Measurements from ENCODE around the gene CDKN1C.
"Not testable (repeated sequence)": the region's sequence is repeated elsewhere in the genome, so short reads cannot be mapped to it uniquely, and the experiment has no call there.

Gene CDKN1C

DNA sequence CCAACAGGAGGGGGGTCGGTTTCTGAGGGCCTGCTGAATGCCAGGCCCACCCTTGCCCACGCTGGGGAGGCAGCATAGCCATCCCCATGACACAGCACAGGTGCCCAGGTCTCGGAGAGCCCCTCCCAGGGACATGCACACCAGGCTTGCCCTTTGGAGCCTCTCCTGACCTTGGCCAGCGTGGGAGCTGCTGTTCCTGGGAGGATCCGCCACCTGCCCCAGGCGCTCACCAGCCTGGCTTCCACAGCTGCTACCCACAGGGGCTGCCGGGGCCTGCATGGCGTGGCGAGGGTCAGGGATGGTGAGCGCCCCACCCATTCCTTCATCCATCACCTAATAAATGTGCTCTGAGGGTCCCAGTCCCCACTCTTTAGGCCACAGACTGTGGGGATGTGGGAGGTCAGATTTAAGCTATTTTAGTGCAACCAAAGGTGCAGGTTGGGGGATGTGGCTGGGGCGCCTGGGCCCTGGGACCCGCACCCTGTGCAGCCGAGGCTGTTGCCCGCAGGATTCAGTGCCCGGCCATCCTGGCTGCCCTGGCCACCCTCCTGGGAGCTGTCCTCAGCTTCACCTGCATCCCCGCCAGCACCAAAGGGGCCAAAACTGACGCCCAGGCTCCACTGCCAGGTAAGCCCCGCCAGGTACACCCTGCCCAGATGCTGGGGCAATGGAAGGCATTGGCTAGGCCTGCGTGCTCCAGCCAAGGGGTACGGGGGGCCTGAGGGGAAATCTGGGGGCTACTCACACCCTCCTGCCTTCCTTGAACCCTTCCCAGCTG is 30.7 kb upstream of the CDKN1C start:
- Mint-ChIP-seq H3K4me3 (no peak overlapping the region), H3K27me3 (no peaks in the 10 kb centered on the region), H3K36me3 (ENCODE audit: low read depth) (no peaks in the 10 kb centered on the region), H3K27ac (no peak overlapping the region), H3K9me3 (no peaks in the 10 kb centered on the region), H3K4me1 (peaks cover 8% of the 10 kb centered on the region)
- ATAC-seq (no peak), DNase-seq (no peak)

DNA sequence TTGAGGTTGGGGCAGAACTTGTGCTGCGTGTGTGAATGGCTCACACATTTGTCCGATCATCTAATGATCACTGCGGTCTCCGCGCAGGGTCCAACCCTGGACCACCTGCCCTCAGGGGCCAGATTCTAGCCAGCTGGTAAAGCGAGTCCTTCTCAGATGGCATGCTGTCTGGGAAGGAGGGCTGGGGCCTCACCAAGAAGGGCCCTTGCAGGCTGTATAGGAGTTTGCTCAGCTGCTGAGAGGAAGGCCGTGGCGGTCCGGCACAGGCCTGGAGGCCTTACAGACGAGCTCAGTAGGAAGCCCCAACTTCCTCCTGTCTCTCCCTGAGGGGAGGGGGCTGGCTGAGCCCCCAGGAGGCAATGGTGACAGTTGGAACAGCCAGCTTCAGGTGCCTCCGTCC is 29.9 kb upstream of the CDKN1C start:
- H3K4me1 Mint-ChIP-seq = peaks cover 8% of the 10 kb centered on the region
- no peaks in the 10 kb centered on the region for H3K9me3 Mint-ChIP-seq
- ATAC-seq (no peak), DNase-seq (no peak)
- no peak overlapping the region for H3K27ac Mint-ChIP-seq
- no peaks in the 10 kb centered on the region for H3K27me3 Mint-ChIP-seq
- H3K36me3 Mint-ChIP-seq (ENCODE audit: low read depth) = no peaks in the 10 kb centered on the region
- H3K4me3 Mint-ChIP-seq = no peak overlapping the region

- no peaks in the 10 kb centered on the region for H3K36me3 Mint-ChIP-seq (ENCODE audit: low read depth)
- no peak for DNase-seq
- H3K9me3 Mint-ChIP-seq = no peaks in the 10 kb centered on the region
- ATAC-seq = no peak
- no peaks in the 10 kb centered on the region for H3K27me3 Mint-ChIP-seq
- no peak overlapping the region for H3K27ac Mint-ChIP-seq
- H3K4me1 Mint-ChIP-seq = peaks cover 8% of the 10 kb centered on the region
- H3K4me3 Mint-ChIP-seq = no peak overlapping the region
Observed at GRCh38 chr11:2914455-2915195, 29.1 kb upstream of the CDKN1C start.

GRCh38 chr11:2913776-2914175 is 28.2 kb upstream of the CDKN1C start:
- no peak overlapping the region for H3K27ac Mint-ChIP-seq
- DNase-seq (no peak), ATAC-seq (no peak)
- no peaks in the 10 kb centered on the region for H3K9me3 Mint-ChIP-seq
- H3K4me1 Mint-ChIP-seq = peaks cover 8% of the 10 kb centered on the region
- no peaks in the 10 kb centered on the region for H3K36me3 Mint-ChIP-seq (ENCODE audit: low read depth)
- H3K27me3 Mint-ChIP-seq = no peaks in the 10 kb centered on the region
- no peak overlapping the region for H3K4me3 Mint-ChIP-seq

DNA sequence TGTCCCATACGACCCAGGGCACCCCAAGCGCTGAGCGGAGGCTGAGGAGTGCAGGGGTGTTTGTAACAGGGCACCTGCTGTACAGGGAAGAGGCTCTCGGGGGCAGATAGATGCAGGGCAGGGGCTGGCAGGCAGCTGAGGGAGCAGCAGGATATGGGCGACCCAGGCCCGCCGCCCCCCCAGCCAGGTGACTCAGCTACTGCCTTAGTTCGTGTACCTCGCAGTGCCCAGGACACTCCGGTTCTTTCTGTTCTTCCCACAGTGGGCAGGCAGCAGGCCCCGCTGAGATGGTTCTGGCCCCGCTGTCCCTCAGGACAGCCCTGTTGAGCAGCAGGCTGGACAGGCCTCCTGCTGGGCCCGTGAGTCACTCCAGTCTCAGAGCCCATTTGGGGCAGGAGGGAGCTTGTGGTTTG is 27.4 kb upstream of the CDKN1C start:
- H3K4me3 Mint-ChIP-seq = no peak overlapping the region

DNA sequence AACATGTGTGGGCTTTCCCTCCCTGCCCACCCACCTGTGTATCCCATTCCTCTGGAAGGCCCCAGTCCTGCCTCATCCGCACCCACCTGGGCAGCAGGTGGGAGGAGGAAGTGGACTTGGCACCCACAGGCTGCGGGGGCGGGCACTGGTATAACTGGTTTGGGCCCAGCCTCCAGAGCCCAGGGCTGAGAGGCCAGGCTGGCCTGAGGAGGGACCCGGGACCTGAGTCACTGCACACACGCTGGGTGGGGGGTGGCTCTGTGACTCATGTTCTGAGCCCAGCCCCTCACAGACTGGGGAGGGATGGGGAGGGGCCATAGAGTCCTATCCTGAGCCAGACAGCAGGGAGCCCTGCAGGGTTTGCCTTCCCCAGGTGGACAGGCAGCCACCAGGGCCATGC is 26.9 kb upstream of the CDKN1C start:
- Mint-ChIP-seq H3K4me3 (no peak overlapping the region), H3K4me1 (peaks cover 8% of the 10 kb centered on the region), H3K36me3 (ENCODE audit: low read depth) (no peaks in the 10 kb centered on the region), H3K27ac (no peak overlapping the region), H3K9me3 (no peaks in the 10 kb centered on the region), H3K27me3 (no peaks in the 10 kb centered on the region)
- ATAC-seq (peak; percentile 43), DNase-seq (no peak)

More for the DNA sequence above, 27.4 kb upstream of the CDKN1C start:
- Mint-ChIP-seq H3K9me3 (no peaks in the 10 kb centered on the region), H3K4me1 (peaks cover 8% of the 10 kb centered on the region), H3K27ac (no peak overlapping the region), H3K27me3 (no peaks in the 10 kb centered on the region), H3K36me3 (ENCODE audit: low read depth) (no peaks in the 10 kb centered on the region)
- DNase-seq (no peak), ATAC-seq (no peak)

- Mint-ChIP-seq H3K27me3 (no peaks in the 10 kb centered on the region), H3K4me3 (no peak overlapping the region), H3K9me3 (no peaks in the 10 kb centered on the region), H3K27ac (no peak overlapping the region), H3K36me3 (ENCODE audit: low read depth) (no peaks in the 10 kb centered on the region), H3K4me1 (peaks cover 8% of the 10 kb centered on the region)
- DNase-seq (no peak), ATAC-seq (no peak)
Observed at GRCh38 chr11:2911785-2912391, 26.3 kb upstream of the CDKN1C start.

DNA sequence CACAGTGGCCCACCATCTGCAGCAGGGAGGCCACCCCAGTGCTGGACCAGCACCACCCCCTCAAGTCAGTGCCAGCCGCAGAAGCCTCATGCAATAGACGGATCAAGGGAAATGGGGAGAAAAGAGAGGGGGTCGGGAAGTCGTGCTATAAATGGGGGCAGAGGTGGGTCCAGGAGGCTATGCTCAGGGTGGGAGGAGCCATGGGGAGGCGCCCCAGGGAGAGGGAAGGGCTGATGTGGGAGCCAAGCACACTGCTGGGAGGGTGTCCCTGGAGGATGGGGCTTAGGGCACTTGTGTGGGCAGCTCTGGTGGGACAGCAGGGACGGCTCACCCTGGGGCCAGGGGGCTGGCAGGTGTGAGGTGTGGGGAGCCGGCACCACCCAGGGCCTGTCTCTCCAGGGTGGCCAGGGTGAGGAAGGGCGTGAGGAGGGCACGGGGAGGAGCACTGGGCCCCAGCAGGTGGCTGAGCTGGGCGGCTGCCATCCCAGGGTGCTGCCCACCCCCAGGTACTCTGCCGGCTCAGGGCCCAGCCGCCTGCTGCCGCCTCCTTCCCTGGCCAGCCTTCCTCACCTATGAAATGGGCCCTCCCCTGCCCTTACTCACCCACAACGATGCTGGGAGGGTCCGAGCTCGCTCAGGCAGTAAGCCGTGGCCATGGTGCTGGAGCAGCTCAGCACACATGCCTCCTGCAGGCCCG is 25.7 kb upstream of the CDKN1C start:
- H3K27me3 Mint-ChIP-seq = no peaks in the 10 kb centered on the region
- H3K4me3 Mint-ChIP-seq = no peak overlapping the region
- no peak overlapping the region for H3K27ac Mint-ChIP-seq
- H3K36me3 Mint-ChIP-seq (ENCODE audit: low read depth) = no peaks in the 10 kb centered on the region
- H3K4me1 Mint-ChIP-seq = peaks cover 8% of the 10 kb centered on the region
- no peak for ATAC-seq
- no peaks in the 10 kb centered on the region for H3K9me3 Mint-ChIP-seq
- DNase-seq = no peak

DNA sequence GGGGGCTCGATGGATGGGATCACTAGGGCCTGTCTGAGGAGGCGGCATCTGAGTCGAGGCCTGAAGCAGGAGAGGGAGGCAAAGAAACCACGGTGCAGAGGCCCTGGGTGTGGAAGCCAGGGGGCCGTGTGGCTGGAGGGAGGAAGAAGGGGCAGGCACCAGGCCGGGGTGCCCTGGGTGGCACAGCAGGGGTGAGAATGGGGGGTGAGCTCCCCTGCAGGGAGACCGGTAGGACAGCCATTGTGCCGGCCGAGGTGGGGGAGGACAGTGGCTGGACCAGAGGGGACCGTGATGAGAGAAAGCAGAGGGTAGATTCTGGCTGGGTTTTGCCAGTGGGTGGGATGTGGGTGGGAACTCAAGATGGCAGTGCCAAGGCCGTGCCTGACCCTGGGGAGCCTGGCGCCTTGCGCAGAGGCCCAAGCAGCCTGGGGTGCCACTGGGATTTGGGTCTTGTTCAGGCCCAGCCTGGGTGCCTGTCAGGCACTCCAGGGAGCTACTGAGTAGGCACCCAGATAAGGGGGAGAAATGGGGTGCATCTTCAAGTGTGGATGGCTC is 24.9 kb upstream of the CDKN1C start:
- H3K27ac Mint-ChIP-seq = no peak overlapping the region

DNA sequence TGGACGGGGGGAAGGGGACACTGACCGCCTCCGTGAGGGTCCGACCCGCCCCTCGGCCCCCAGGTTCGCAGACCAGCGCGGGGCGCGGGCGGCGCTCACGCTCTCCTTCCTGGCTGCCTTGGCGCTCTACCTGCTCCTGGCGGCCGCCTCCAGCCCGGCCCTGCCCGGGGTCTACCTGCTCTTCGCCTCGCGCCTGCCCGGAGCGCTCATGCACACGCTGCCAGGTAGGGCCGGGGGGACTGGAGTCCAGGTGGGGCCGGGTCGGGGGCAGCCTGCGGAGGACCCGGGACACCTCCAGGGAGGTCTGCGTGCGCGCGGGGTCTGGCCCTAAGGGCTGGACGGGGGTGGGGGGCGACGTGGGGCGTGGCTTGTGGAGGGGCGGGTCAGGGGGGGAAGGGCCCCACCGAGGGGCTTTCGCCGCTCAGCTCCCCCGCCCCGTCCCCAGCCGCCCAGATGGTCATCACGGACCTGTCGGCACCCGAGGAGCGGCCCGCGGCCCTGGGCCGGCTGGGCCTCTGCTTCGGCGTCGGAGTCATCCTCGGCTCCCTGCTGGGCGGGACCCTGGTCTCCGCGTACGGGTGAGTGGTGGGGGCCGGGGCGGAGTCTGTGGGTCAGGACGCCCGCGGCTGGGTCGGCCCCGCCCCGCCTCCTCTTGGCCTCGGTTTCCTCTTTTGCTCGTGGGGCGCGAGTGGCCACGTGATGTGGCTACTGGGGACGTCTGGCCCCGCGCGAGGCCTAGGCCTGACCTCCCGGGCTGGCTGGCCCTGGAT is 23.7 kb upstream of the CDKN1C start:
- H3K36me3 Mint-ChIP-seq (ENCODE audit: low read depth) = peaks cover 9% of the 10 kb centered on the region
- DNase-seq (no peak), ATAC-seq (no peak)
- H3K4me1 Mint-ChIP-seq = peaks cover 8% of the 10 kb centered on the region
- no peak overlapping the region for H3K27ac Mint-ChIP-seq
- no peak overlapping the region for H3K4me3 Mint-ChIP-seq
- H3K9me3 Mint-ChIP-seq = peaks cover 4% of the 10 kb centered on the region
- no peaks in the 10 kb centered on the region for H3K27me3 Mint-ChIP-seq

More for the DNA sequence above, 24.9 kb upstream of the CDKN1C start:
- Mint-ChIP-seq H3K4me1 (peaks cover 8% of the 10 kb centered on the region), H3K9me3 (no peaks in the 10 kb centered on the region), H3K36me3 (ENCODE audit: low read depth) (peaks cover 3% of the 10 kb centered on the region), H3K4me3 (no peak overlapping the region), H3K27me3 (no peaks in the 10 kb centered on the region)
- ATAC-seq (no peak), DNase-seq (no peak)

GRCh38 chr11:2908130-2908529 is 22.6 kb upstream of the CDKN1C start:
- Mint-ChIP-seq H3K4me1 (peaks cover 4% of the 10 kb centered on the region), H3K36me3 (ENCODE audit: low read depth) (peaks cover 9% of the 10 kb centered on the region), H3K27me3 (no peaks in the 10 kb centered on the region), H3K27ac (no peak overlapping the region), H3K4me3 (no peak overlapping the region), H3K9me3 (peaks cover 4% of the 10 kb centered on the region)
- ATAC-seq (no peak), DNase-seq (no peak)

DNA sequence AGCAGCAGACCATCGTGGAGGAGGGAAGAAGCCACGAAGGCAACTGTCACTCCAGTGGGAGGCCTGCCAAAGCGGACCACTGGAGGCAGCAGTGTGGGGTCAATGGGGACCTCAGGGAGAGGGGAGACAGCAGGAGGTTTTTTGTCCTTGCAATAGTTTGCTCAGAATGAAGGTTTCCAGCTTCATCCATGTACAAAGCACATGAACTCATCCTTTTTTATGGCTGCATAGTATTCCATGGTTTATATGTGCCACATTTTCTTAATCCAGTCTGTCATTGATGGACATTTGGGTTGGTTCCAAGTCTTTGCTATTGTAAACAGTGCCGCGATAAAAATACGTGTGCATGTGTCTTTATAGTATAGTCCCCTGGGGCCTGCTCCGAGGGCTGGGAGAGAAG is 19.7 kb upstream of the CDKN1C start:
- H3K4me3 Mint-ChIP-seq; H3K27ac Mint-ChIP-seq; ATAC-seq; H3K9me3 Mint-ChIP-seq; DNase-seq; H3K36me3 Mint-ChIP-seq (ENCODE audit: low read depth); H3K27me3 Mint-ChIP-seq: not testable (repeated sequence)
- peaks cover 12% of the 10 kb centered on the region for H3K4me1 Mint-ChIP-seq

GRCh38 chr11:2904153-2905052 is 18.8 kb upstream of the CDKN1C start:
- Mint-ChIP-seq H3K27ac (no peak overlapping the region), H3K4me3 (peak overlapping the region; percentile 46), H3K36me3 (ENCODE audit: low read depth) (peaks cover 9% of the 10 kb centered on the region), H3K4me1 (peaks cover 19% of the 10 kb centered on the region), H3K27me3 (no peaks in the 10 kb centered on the region), H3K9me3 (peaks cover 4% of the 10 kb centered on the region)
- DNase-seq (no peak), ATAC-seq (no peak)

Measured in activated naive CD8-positive, alpha-beta T cell treated with anti-CD3 and anti-CD28 coated beads, Interleukin-2, amount 50 U/mL, for 24 hours (primary cell).